DND-41 (cell line): ENCODE results near the gene OSCP1.

ENCODE experiments used
- ATAC-seq: fragments of 200-7000 bp; cut with Tn5 transposase; 3 replicates; pipeline ENCODE4 v1.9.1; 2021; ENCODE audit warnings: low read depth; ENCODE audit not compliant: insufficient read depth
- DNase-seq: peaks from one replicate; pipeline ENCODE4 v3.0.0-alpha.2; 2020
- H2AFZ ChIP-seq: 2 replicates; pipeline ENCODE4 v1.6.0; 2012; ENCODE audit warnings: low read depth, low read length
- H3K27ac ChIP-seq: 2 replicates; pipeline ENCODE4 v1.5.1; 2012; ENCODE audit warnings: low read length, inconsistent platforms
- H3K27me3 ChIP-seq: fragments of 200-600 bp; sonication (generic); 2 replicates; pipeline ENCODE4 v1.6.0; 2012; ENCODE audit warnings: low read length, mild to moderate bottlenecking, inconsistent platforms; ENCODE audit not compliant: insufficient read depth, poor library complexity
- H3K36me3 ChIP-seq: 2 replicates; pipeline ENCODE4 v1.5.1; 2012; ENCODE audit warnings: low read length, inconsistent platforms; ENCODE audit not compliant: insufficient read depth
- H3K4me1 ChIP-seq: 2 replicates; pipeline ENCODE4 v1.5.1; 2012; ENCODE audit warnings: mild to moderate bottlenecking, low read length; ENCODE audit not compliant: insufficient read depth
- H3K4me2 ChIP-seq: 2 replicates; pipeline ENCODE4 v1.6.0; 2012; ENCODE audit warnings: mild to moderate bottlenecking, moderate library complexity, low read length, inconsistent platforms; ENCODE audit not compliant: insufficient read depth
- H3K4me3 ChIP-seq, 2 experiments: fragments of 200-600 bp in 1 of 2; shearing (Covaris generic) in 1 of 2; 2 replicates each; pipeline ENCODE4 v1.5.1; 2012 to 2016; ENCODE audit warnings: inconsistent platforms in 2 of 2, low read length in 2 of 2, mild to moderate bottlenecking in 2 of 2, low read depth in 1 of 2, moderate library complexity in 1 of 2
- H3K79me2 ChIP-seq: 2 replicates; pipeline ENCODE4 v1.6.0; 2012; ENCODE audit warnings: low read length, inconsistent platforms; ENCODE audit not compliant: insufficient read depth
- H3K9ac ChIP-seq: 2 replicates; pipeline ENCODE4 v1.6.0; 2012; ENCODE audit warnings: low read depth, mild to moderate bottlenecking, inconsistent platforms, low read length, moderate library complexity
- H3K9me3 ChIP-seq: 2 replicates; pipeline ENCODE4 v1.5.1; 2012; ENCODE audit warnings: low read length, moderate library complexity, mild to moderate bottlenecking, inconsistent platforms; ENCODE audit not compliant: insufficient read depth, severe bottlenecking
- H4K20me1 ChIP-seq: 2 replicates; pipeline ENCODE4 v1.6.0; 2012; ENCODE audit warnings: low read length; ENCODE audit not compliant: insufficient read depth
- EZH2 ChIP-seq: IDR thresholded peaks from 3 replicates; pipeline ENCODE4 v1.6.1; 2012; ENCODE audit warnings: borderline replicate concordance, low read depth, mild to moderate bottlenecking, moderate library complexity, low read length, inconsistent platforms; ENCODE audit not compliant: severe bottlenecking
- TF ChIP-seq, protein P1 (sequence below): IDR thresholded peaks from 2 replicates; pipeline ENCODE4 v1.5.1; 2012; ENCODE audit warnings: borderline replicate concordance, low read length, moderate library complexity, mild to moderate bottlenecking; ENCODE audit not compliant: poor library complexity, severe bottlenecking; ENCODE audit errors: extremely low read depth

The OSCP1 gene

DNA sequence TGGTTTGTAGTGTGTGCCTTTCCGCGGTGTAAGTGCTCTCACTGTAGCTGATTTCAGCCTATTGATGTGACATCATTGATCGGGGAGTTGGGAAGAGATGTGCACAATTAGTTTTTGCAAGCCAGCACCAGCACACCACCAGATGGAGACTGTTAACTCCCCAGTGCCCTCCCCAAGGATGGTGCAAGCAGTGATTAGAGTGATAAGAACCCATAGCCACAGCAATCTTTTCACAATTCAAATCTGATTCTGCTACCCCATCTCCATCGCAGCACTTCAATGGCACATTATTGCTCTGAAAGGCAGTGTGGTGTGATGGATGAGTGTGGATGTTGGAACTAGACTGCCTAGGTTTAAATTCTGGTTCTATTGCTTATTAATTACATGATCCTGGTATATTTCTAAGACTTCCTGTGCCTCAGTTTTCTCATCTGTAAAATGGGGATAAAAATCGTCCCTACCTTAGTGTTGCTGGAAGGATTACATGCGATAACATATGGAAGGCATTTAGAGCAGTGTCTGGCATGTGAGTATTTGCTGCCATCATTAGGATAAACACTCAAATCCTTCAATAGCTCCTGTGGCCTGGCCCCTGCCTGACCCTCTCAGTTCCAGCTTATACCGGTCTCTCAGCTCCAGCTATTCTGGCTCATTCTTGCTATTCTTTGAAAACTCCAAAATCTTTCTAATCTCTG lies 25.8 kb upstream of the OSCP1 start:
- H3K9ac ChIP-seq = no peak overlapping the region
- no peak overlapping the region for H3K4me2 ChIP-seq
- DNase-seq = no peak
- H3K9me3 ChIP-seq = no peaks in the 10 kb centered on the region
- H3K4me1 ChIP-seq = no peaks in the 10 kb centered on the region
- no peaks in the 10 kb centered on the region for H3K79me2 ChIP-seq
- H3K27me3 ChIP-seq = peaks cover 4% of the 10 kb centered on the region
- H3K4me3 ChIP-seq = no peak overlapping the region
- no peaks in the 10 kb centered on the region; the same call in 1 of the 2 replicates for H4K20me1 ChIP-seq
- no peak for ATAC-seq
- H3K36me3 ChIP-seq = no peaks in the 10 kb centered on the region
- TF ChIP-seq, protein P1, sequence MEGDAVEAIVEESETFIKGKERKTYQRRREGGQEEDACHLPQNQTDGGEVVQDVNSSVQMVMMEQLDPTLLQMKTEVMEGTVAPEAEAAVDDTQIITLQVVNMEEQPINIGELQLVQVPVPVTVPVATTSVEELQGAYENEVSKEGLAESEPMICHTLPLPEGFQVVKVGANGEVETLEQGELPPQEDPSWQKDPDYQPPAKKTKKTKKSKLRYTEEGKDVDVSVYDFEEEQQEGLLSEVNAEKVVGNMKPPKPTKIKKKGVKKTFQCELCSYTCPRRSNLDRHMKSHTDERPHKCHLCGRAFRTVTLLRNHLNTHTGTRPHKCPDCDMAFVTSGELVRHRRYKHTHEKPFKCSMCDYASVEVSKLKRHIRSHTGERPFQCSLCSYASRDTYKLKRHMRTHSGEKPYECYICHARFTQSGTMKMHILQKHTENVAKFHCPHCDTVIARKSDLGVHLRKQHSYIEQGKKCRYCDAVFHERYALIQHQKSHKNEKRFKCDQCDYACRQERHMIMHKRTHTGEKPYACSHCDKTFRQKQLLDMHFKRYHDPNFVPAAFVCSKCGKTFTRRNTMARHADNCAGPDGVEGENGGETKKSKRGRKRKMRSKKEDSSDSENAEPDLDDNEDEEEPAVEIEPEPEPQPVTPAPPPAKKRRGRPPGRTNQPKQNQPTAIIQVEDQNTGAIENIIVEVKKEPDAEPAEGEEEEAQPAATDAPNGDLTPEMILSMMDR = no peak
- TF ChIP-seq EZH2 = no peak
- H3K27ac ChIP-seq = no peak overlapping the region
- no peak overlapping the region for H2AFZ ChIP-seq

DNA sequence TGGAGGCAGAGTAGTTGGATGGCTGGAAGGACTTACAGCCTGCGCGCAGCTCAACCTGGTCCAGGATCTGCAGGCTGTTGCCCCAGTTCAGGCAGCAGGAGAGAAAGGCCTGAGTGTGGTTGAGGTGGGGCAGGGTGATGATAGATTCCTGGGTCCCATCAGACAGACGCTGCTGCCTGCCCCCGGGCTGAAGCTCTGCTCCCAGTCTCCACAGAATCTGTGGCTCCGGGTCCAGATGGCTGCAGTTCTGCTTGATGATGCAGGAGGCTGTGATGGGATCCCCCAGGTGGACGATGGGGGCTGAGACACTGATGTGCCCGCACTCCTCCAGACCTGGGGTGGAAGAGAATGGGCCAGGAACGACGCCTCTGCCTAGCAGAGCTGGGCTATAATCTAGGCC lies 25.1 kb upstream of the OSCP1 start:
- Histone ChIP-seq H2AFZ (no peak overlapping the region), H3K9me3 (no peaks in the 10 kb centered on the region), H3K27ac (no peak overlapping the region), H3K36me3 (no peaks in the 10 kb centered on the region), H3K27me3 (peaks cover 2% of the 10 kb centered on the region), H3K4me3 (no peak overlapping the region), H4K20me1 (no peaks in the 10 kb centered on the region; the same call in 1 of the 2 replicates), H3K4me1 (no peaks in the 10 kb centered on the region), H3K9ac (no peak overlapping the region), H3K4me2 (no peak overlapping the region), H3K79me2 (no peaks in the 10 kb centered on the region)
- TF ChIP-seq, protein P1 = no peak
- no peak for TF ChIP-seq EZH2
- no peak for DNase-seq
- ATAC-seq = no peak

DNA sequence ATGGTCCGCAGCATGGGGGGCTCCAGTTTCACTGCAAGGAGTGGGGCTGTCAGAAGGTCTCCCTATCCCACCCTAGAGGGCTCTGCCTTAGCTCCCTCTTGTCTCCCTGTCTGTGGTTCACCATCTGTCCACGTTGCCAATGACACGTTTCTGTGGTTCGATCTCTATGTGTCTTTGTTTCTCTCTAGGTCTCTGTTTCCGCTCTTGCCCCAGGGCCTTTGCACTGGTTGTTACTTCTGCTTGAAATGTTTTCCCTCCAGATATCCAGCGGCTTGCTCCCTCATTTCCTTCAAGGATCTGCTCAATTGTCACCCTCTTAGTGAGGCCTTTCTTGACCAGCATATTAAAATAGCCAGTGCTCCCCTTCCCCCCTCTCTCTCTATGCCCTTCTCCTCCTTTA lies 22.4 kb upstream of the OSCP1 start:
- ATAC-seq (no peak), DNase-seq (no peak)
- no peak overlapping the region for H3K27ac ChIP-seq
- no peaks in the 10 kb centered on the region for H3K79me2 ChIP-seq
- TF ChIP-seq, protein P1 = no peak
- TF ChIP-seq EZH2 = no peak
- H3K36me3 ChIP-seq = no peaks in the 10 kb centered on the region
- no peak overlapping the region for H3K4me2 ChIP-seq
- H2AFZ ChIP-seq = no peak overlapping the region
- H3K4me1 ChIP-seq = no peaks in the 10 kb centered on the region
- H3K27me3 ChIP-seq = no peaks in the 10 kb centered on the region
- H3K9ac ChIP-seq = no peak overlapping the region
- no peaks in the 10 kb centered on the region; the same call in 1 of the 2 replicates for H4K20me1 ChIP-seq
- H3K4me3 ChIP-seq = no peak overlapping the region
- no peaks in the 10 kb centered on the region for H3K9me3 ChIP-seq
